GM21367 (cell line): ENCODE data around the gene MIXL1.
"Not testable (repeated sequence)": the region's sequence is repeated elsewhere in the genome, so short reads cannot be mapped to it uniquely, and the experiment has no call there.

Experiments used
- ATAC-seq: cut with Tn5 transposase; IDR thresholded peaks from one replicate; pipeline ENCODE4 v1.9.1; 2021; ENCODE audit not compliant: unreplicated experiment

Gene MIXL1

GRCh38 chr1:226212545-226212944 lies 10.9 kb upstream of the MIXL1 start:
- no peak for ATAC-seq

- no peak for ATAC-seq
Observed at GRCh38 chr1:226215239-226215638, 8.2 kb upstream of the MIXL1 start.

- no peak for ATAC-seq
Observed at GRCh38 chr1:226216056-226216455, 7.4 kb upstream of the MIXL1 start.

- no peak for ATAC-seq
Observed at GRCh38 chr1:226217273-226217672, 6.2 kb upstream of the MIXL1 start.

GRCh38 chr1:226220473-226221189 lies 2.8 kb upstream of the MIXL1 start:
- ATAC-seq = no peak

- no peak for ATAC-seq
Observed at GRCh38 chr1:226222686-226223085, 778 bp upstream of the MIXL1 start.

DNA sequence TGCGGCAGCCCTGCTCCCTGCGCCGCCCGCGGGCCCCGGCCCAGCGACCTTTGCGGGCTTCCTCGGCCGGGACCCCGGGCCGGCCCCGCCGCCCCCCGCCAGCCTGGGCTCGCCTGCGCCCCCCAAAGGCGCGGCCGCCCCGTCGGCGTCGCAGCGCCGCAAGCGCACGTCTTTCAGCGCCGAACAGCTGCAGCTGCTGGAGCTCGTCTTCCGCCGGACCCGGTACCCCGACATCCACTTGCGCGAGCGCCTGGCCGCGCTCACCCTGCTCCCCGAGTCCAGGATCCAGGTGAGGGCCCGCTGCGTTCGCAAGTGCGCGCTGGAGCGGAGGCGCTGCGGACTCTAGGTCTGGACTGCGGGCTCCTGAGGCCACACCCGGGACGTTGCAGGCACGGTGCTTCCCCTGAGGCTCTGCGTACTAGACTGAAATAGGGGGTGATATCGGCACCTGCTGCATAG lies 351 bp downstream of the MIXL1 start:
- ATAC-seq = peak; percentile 55

DNA sequence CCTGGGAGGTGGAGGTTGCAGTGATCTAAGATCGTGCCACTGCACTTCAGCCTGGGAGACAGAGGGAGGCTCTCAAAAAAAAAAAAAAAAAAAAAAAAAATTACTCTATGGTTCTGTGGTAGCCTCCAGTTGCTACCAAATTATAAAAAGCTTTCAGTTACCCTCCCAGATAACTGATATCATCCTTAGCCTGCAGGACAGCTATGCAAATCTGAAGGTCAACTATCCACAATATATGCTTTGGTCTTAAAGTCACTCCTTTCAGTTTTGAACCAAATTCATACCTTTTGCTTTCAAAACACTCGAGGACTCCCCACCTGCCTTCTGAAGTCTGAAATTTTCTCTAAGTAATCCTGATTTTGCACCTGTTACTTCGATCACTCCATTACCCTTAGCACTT lies 3.1 kb downstream of the MIXL1 start:
- no peak for ATAC-seq

DNA sequence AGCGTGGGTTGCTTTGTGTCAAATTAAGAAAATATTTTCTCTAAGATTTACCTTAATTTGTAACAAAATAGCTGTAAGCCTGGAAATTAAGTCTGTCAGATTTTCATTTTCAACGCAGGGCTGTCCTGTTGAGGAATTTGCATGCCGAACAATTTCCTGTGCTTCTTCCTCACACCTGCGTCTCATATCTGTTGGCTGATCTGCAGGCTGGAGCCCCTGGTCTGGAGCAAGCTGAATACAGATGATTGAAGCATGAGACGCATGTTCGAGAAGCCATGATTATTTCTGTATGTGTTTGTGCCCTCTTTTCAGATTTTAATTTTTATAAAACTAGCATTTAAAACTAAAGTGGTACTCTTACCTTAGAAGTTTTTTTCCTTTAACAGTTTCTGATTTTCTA lies 9.8 kb downstream of the MIXL1 start:
- ATAC-seq = peak; percentile 84

DNA sequence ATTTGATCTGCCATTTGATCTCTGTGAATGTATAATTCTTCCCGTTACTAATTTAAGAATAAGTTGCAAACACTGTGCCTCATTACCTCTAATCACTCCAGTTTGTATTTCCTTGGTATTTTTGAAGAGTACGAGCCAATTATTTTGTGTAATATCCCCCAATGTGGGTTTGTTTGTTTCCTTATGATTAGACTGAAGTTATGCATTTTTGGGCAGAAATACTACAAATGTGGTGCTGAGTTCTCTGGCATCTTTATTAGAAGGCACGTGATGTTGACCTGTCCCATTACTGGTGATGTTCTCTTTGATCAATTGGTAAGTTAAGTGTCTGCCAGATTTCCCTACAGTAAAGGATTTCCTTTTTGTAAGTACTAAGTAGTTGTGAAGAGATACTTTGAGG lies 10.3 kb downstream of the MIXL1 start:
- ATAC-seq = no peak

GRCh38 chr1:226236826-226237225 lies 13.4 kb downstream of the MIXL1 start:
- ATAC-seq = no peak

- no peak for ATAC-seq
Observed at GRCh38 chr1:226239421-226239820, 16.0 kb downstream of the MIXL1 start.

- no peak for ATAC-seq
Observed at GRCh38 chr1:226248091-226248490, 24.6 kb downstream of the MIXL1 start.

- ATAC-seq = no peak
Observed at GRCh38 chr1:226248796-226249195, 25.3 kb downstream of the MIXL1 start.

DNA sequence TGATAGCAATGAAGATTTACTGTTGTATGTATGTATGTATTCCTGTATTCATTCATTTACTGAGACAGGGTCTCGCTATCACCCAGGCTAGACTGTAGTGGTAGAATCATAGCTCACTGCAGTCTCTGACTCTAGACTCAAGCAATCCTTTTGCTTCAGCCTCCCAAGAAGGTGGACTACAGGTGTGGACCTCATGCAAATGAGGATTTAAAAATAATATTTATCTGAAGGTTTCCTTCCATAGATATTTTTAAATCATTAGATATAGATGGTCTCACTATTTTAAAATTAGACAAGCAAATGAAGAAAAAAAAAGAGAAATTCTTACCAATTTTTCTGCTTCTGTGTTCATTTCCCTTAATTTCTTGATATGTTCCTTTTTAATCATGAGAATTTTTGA lies 27.0 kb downstream of the MIXL1 start:
- no peak for ATAC-seq

DNA sequence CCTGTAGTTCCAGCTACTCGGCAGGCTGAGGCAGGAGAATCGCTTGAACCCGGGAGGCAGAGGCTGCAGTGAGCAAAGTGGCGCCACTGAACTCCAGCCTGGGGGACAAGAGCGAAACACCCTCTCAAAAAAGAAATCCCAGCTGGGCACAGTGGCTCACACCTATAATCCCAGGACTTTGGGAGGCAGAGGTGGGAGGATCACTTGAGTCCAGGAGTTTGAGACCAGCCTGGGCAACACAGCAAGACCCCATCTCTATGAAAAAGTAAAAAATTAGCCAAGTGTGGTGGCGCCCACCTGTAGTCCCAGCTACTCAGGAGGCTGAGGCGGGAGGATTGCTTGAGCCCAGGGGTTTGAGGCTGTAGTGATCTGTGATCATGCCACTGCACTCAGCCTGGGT lies 29.4 kb downstream of the MIXL1 start:
- not testable (repeated sequence) for ATAC-seq

DNA sequence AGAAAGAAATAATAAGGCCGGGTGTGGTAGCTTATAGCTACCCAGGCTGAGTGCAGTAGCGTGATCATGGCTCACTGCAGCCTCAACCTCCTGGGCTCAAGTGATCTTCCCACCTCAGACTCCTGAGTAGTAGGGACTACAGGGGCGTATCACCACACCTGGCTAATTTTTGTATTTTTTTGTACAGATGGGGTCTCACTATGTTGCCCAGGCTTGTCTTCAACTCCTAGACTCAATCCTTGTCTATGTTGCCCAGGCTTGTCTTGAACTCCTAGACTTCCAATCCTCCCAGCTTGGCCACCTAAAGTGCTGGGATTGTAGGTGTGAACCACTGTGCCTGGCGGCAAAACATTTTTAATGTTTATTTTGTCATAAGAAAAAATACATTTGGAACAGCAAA lies 30.5 kb downstream of the MIXL1 start:
- ATAC-seq = no peak

- ATAC-seq = no peak
Observed at GRCh38 chr1:226255380-226255779, 31.9 kb downstream of the MIXL1 start.

DNA sequence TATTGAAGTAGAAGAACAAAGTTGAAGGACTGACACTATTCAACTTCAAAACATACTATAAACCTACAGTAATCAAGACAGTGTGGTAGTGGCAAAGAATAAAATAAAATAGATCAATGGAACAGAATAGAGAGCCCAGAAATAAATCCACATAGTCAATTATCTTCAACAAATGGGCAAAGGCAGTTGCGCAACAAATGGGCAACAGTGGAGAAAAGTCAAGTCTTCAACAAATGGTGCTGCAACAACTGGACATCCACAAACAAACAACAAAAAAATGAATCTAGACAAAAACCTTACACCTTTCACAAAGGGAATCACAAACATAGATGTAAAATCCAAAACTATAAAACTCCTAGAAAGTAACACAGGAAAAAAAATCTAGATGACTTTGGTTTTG lies 38.4 kb downstream of the MIXL1 start:
- no peak for ATAC-seq

- no peak for ATAC-seq
Observed at GRCh38 chr1:226268421-226269124, 45.1 kb downstream of the MIXL1 start.

- not testable (repeated sequence) for ATAC-seq
Observed at GRCh38 chr1:226272233-226272902, 48.9 kb downstream of the MIXL1 start.

DNA sequence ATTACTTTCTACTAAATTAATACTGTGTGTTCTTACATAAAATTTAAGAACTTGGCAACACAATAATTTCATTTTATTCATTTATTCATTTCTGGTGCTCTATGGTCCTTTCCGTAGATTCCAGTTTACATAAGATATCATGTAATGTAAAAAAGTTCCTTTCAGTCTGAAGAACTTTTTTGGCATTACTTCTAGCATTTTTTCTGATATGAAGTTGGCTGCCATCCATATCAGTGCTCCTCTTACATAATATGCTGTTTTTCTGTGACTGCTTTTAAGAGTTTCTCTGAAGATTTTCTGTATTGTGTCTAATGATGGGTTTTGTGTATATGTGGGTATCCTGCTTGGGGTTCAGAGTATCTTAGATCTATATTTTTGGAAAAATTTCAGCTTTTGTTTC lies 50.7 kb downstream of the MIXL1 start:
- ATAC-seq = no peak
